Smooth muscle cell (in vitro differentiated cells): ENCODE data around the gene BAD. TPM values are rescaled to one million over a fixed set of nuclear protein-coding genes. Genes with fewer than 3 reads are reported as not detected.

Experiments used
- DNase-seq: peaks from one replicate; lab custom pipeline; 2025; ENCODE audit not compliant: unreplicated experiment; lab: John Stamatoyannopoulos, UW
- H2AFZ ChIP-seq: fragments of 200-600 bp; sonication (generic); 2 replicates; pipeline ENCODE4 v1.6.0; 2016; ENCODE audit warnings: antibody characterized with exemption, low read depth, mild to moderate bottlenecking
- H3F3A ChIP-seq: fragments of 200-600 bp; sonication (generic); 2 replicates; pipeline ENCODE4 v1.6.0; 2017; ENCODE audit warnings: antibody characterized with exemption, low read depth
- H3K27ac ChIP-seq: fragments of 200-600 bp; sonication (generic); 2 replicates; pipeline ENCODE4 v1.5.1; 2016; ENCODE audit warnings: low read depth, mild to moderate bottlenecking
- H3K27me3 ChIP-seq: fragments of 200-600 bp; sonication (generic); 2 replicates; pipeline ENCODE4 v1.6.1; 2016; ENCODE audit warnings: low read depth, mild to moderate bottlenecking
- H3K36me3 ChIP-seq: fragments of 200-600 bp; sonication (generic); 2 replicates; pipeline ENCODE4 v1.5.1; 2016; ENCODE audit warnings: low read depth
- H3K4me1 ChIP-seq: fragments of 200-600 bp; sonication (generic); 2 replicates; pipeline ENCODE4 v1.5.1; 2016; ENCODE audit warnings: low read depth
- H3K4me2 ChIP-seq: fragments of 200-600 bp; sonication (generic); 2 replicates; pipeline ENCODE4 v1.6.0; 2016; ENCODE audit warnings: mild to moderate bottlenecking
- H3K4me3 ChIP-seq: fragments of 200-600 bp; sonication (generic); 2 replicates; pipeline ENCODE4 v1.5.1; 2016; ENCODE audit warnings: mild to moderate bottlenecking
- H3K79me2 ChIP-seq: fragments of 200-600 bp; sonication (generic); 2 replicates; pipeline ENCODE4 v1.6.0; 2016; ENCODE audit warnings: low read depth, mild to moderate bottlenecking
- H3K9ac ChIP-seq: fragments of 200-600 bp; sonication (generic); 2 replicates; pipeline ENCODE4 v1.6.0; 2016; ENCODE audit warnings: low read depth
- H3K9me3 ChIP-seq: fragments of 200-600 bp; sonication (generic); replicated peaks from 2 replicates; pipeline ENCODE4 v1.5.1; 2016; ENCODE audit warnings: low read depth
- H4K20me1 ChIP-seq: fragments of 200-600 bp; sonication (generic); 2 replicates; pipeline ENCODE4 v1.6.0; 2016; ENCODE audit warnings: low read depth
- WGBS: methylation state at CpG from one replicate; pipeline ENCODE4 v1.1.7; 2016; ENCODE audit warnings: low lambda C conversion rate; 5-methylcytosine and 5-hydroxymethylcytosine counted together
- polyA plus RNA-seq: library from polyadenylated mRNA; unstranded; fragments of >200 nt; fragmentation: Nextera tagmentation; extraction: Ambion mirVana; gene quantifications from 2 replicates; pipeline ENCODE4 v1.2.1, GENCODE V29; 2016
- total RNA-seq: library from RNA; depleted of rRNA; stranded (reverse); fragments of >200 nt; gene quantifications from 2 replicates; pipeline ENCODE4 v1.2.3, GENCODE V29; 2014
- TF ChIP-seq, protein P1 (sequence below): fragments of 200-600 bp; sonication (generic); IDR thresholded peaks from 2 replicates; pipeline ENCODE4 v1.5.1; 2017; ENCODE audit warnings: borderline replicate concordance, mild to moderate bottlenecking, antibody characterized with exemption; ENCODE audit not compliant: insufficient read depth, poor library complexity, severe bottlenecking

The BAD gene
- total and polyA plus RNA-seq, 2 experiments from 2014 or later, result 65.8 to 117 TPM

- WGBS, result 78% methylated on average over 22 of the region's 22 CpGs
- Histone ChIP-seq H3K36me3 (no peaks in the 10 kb centered on the region), H3K27ac (no peak overlapping the region), H2AFZ (no peak overlapping the region), H3K79me2 (peaks cover 16% of the 10 kb centered on the region), H3K4me3 (peak overlapping the region; percentile 63), H3F3A (no peaks in the 10 kb centered on the region), H3K4me1 (peaks cover 16% of the 10 kb centered on the region), H4K20me1 (no peaks in the 10 kb centered on the region), H3K9me3 (no peaks in the 10 kb centered on the region), H3K4me2 (peak overlapping the region; percentile 97), H3K9ac (no peak overlapping the region), H3K27me3 (no peaks in the 10 kb centered on the region)
- TF ChIP-seq, protein P1, sequence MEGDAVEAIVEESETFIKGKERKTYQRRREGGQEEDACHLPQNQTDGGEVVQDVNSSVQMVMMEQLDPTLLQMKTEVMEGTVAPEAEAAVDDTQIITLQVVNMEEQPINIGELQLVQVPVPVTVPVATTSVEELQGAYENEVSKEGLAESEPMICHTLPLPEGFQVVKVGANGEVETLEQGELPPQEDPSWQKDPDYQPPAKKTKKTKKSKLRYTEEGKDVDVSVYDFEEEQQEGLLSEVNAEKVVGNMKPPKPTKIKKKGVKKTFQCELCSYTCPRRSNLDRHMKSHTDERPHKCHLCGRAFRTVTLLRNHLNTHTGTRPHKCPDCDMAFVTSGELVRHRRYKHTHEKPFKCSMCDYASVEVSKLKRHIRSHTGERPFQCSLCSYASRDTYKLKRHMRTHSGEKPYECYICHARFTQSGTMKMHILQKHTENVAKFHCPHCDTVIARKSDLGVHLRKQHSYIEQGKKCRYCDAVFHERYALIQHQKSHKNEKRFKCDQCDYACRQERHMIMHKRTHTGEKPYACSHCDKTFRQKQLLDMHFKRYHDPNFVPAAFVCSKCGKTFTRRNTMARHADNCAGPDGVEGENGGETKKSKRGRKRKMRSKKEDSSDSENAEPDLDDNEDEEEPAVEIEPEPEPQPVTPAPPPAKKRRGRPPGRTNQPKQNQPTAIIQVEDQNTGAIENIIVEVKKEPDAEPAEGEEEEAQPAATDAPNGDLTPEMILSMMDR, result no peak
- DNase-seq, result no peak
Measured at GRCh38 chr11:64224891-64225607, 59.4 kb downstream of the BAD start.

DNA sequence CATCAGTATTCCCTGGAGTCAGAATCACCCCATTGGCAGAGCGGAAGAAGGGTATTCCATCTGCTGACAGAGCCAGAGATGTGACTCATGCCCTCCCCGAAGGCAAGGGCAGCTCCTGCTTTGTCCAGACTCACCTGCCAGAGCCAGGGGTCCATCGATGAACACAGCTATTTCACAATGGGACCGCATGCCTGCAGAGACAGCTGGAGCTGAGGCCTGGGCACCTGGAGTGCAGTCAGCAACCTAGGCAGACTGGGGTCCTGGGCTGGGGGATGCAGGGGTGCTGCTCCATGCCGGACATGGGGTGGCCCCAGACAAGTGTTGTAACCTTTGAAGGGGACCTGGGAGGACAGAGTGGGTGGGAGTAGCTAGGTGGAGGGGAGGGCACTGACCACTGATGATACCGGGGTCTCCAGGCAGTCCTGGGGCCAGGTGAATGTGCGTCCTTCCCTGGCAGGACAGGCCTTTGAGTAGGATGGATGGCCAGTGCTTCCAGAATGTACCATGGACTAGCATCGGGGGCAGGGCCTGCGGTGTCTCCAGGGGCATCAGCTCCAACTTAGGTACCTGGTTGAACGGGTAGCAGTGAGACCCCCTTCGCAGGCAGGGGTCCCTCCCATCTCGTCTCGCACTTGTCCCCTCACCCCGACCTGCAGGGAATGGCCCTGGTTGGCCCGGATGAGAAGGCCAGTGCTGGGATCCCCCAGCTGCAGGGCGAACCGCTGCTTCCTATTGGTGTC, 60.1 kb downstream of the BAD start:
- H3K4me2 ChIP-seq, result peak overlapping the region; percentile 97
- no peak overlapping the region for H3K27ac ChIP-seq
- no peaks in the 10 kb centered on the region for H3K9me3 ChIP-seq
- no peaks in the 10 kb centered on the region for H3K27me3 ChIP-seq
- WGBS, result 93% methylated on average over 17 of the region's 17 CpGs
- H3F3A ChIP-seq, result no peaks in the 10 kb centered on the region
- peaks cover 16% of the 10 kb centered on the region for H3K79me2 ChIP-seq
- no peak for DNase-seq
- TF ChIP-seq, protein P1, result no peak
- no peaks in the 10 kb centered on the region for H4K20me1 ChIP-seq
- H3K9ac ChIP-seq, result no peak overlapping the region
- H3K4me1 ChIP-seq, result peaks cover 10% of the 10 kb centered on the region
- H3K36me3 ChIP-seq, result no peaks in the 10 kb centered on the region
- H2AFZ ChIP-seq, result no peak overlapping the region
- no peak overlapping the region for H3K4me3 ChIP-seq

GRCh38 chr11:64223001-64223651, 61.3 kb downstream of the BAD start:
- H3K27me3 ChIP-seq, result no peaks in the 10 kb centered on the region
- no peak overlapping the region for H3K27ac ChIP-seq
- peaks cover 16% of the 10 kb centered on the region for H3K79me2 ChIP-seq
- no peaks in the 10 kb centered on the region for H3F3A ChIP-seq
- no peak overlapping the region for H3K4me2 ChIP-seq
- H3K4me1 ChIP-seq, result peaks cover 10% of the 10 kb centered on the region
- no peaks in the 10 kb centered on the region for H3K36me3 ChIP-seq
- no peak overlapping the region for H3K9ac ChIP-seq
- H3K4me3 ChIP-seq, result no peak overlapping the region
- H3K9me3 ChIP-seq, result no peaks in the 10 kb centered on the region
- H4K20me1 ChIP-seq, result no peaks in the 10 kb centered on the region
- 97% methylated on average over 23 of the region's 24 CpGs for WGBS
- no peak overlapping the region for H2AFZ ChIP-seq
- no peak for DNase-seq
- TF ChIP-seq, protein P1, result no peak
